HG03558 (cell line): Measurements from ENCODE around the gene LCA5L.
"Not testable (repeated sequence)": the region's sequence is repeated elsewhere in the genome, so short reads cannot be mapped to it uniquely, and the experiment has no call there.

Experiments
- ATAC-seq: cut with Tn5 transposase; IDR thresholded peaks from one replicate; pipeline ENCODE4 v1.9.1; 2021; ENCODE audit warnings: moderate number of reproducible peaks; ENCODE audit not compliant: unreplicated experiment; ENCODE audit errors: extremely low read depth

LCA5L gene

GRCh38 chr21:39452207-39452969, 6.8 kb upstream of the LCA5L start:
- ATAC-seq, result no peak

- ATAC-seq, result no peak
Observed at GRCh38 chr21:39451332-39452206, 6.0 kb upstream of the LCA5L start, which contains the start of gene SH3BGR. Gene SH3BGR, plus strand, starts transcription at chr21:39451970. Its CDS starts 127 bp downstream, at chr21:39452097.

- no peak for ATAC-seq
Observed at GRCh38 chr21:39447264-39447663, 1.7 kb upstream of the LCA5L start.

GRCh38 chr21:39444421-39445180, 977 bp downstream of the LCA5L start:
- no peak for ATAC-seq

- ATAC-seq, result no peak
Observed at GRCh38 chr21:39441502-39442475, 3.8 kb downstream of the LCA5L start.

- ATAC-seq, result no peak
Observed at GRCh38 chr21:39439232-39439631, 6.3 kb downstream of the LCA5L start.

- no peak for ATAC-seq
Observed at GRCh38 chr21:39434950-39435349, 10.6 kb downstream of the LCA5L start.

GRCh38 chr21:39430954-39431353, 14.6 kb downstream of the LCA5L start:
- no peak for ATAC-seq

GRCh38 chr21:39430457-39430856, 15.1 kb downstream of the LCA5L start:
- no peak for ATAC-seq

- ATAC-seq, result no peak
Observed at GRCh38 chr21:39430016-39430415, 15.6 kb downstream of the LCA5L start.

GRCh38 chr21:39429445-39429844, 16.1 kb downstream of the LCA5L start:
- no peak for ATAC-seq

GRCh38 chr21:39422527-39423241, 22.9 kb downstream of the LCA5L start:
- ATAC-seq, result no peak

GRCh38 chr21:39419204-39419603, 26.4 kb downstream of the LCA5L start:
- ATAC-seq, result not testable (repeated sequence)

GRCh38 chr21:39406065-39406464, 39.5 kb downstream of the LCA5L start:
- ATAC-seq, result no peak

GRCh38 chr21:39400173-39400572, 45.4 kb downstream of the LCA5L start:
- ATAC-seq, result no peak

- no peak for ATAC-seq
Observed at GRCh38 chr21:39397646-39398385, 47.8 kb downstream of the LCA5L start.

- no peak for ATAC-seq
Observed at GRCh38 chr21:39392981-39393380, 52.6 kb downstream of the LCA5L start.

GRCh38 chr21:39390212-39390765, 55.3 kb downstream of the LCA5L start:
- ATAC-seq, result no peak
